Measurements from ENCODE around the gene DEPDC5.
"Not testable (repeated sequence)": the region's sequence is repeated elsewhere in the genome, so short reads cannot be mapped to it uniquely, and the experiment has no call there.

The DEPDC5 gene

GRCh38 chr22:31753634-31754501, at the start of gene DEPDC5:
Gene DEPDC5 (plus strand): TSS chr22:31754019. CDS start chr22:31754922, 903 bp downstream.
- DNase-seq: peak; percentile 94

- DNase-seq: no peak
These were observed 46.3 kb upstream of the DEPDC5 start for GRCh38 chr22:31707519-31707918.

GRCh38 chr22:31711226-31711625, 42.6 kb upstream of the DEPDC5 start:
- not testable (repeated sequence) for DNase-seq

DNA sequence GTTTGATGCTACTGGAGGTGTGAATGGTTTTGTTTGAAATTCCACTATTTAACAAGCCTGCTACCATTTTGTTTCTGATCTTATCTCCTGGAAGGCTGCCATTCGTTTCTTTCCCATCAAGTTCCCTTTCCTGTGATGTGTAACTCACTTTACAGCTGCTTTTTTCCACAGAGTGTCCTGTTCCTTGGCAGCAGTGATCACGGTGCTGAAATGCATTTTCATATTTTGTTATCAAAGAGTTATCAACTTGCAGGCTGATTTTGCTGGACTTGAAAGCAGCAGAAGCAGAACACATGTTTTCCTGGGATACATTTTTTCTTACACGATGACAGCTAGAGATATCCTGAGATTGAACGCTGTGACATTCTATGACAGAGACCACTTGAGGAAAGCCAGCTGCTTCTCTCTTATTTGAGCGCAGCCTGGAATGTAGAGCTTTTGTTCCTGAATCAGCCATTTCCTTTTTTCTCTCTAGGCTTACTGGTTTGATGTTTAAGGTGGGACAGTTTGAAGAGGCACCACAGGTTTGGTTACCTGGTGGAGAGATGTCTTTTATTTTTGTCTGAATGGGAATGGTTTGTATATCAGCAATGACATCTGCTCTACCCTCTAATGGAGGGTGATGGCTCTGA, 38.6 kb upstream of the DEPDC5 start:
- no peak for DNase-seq

DNA sequence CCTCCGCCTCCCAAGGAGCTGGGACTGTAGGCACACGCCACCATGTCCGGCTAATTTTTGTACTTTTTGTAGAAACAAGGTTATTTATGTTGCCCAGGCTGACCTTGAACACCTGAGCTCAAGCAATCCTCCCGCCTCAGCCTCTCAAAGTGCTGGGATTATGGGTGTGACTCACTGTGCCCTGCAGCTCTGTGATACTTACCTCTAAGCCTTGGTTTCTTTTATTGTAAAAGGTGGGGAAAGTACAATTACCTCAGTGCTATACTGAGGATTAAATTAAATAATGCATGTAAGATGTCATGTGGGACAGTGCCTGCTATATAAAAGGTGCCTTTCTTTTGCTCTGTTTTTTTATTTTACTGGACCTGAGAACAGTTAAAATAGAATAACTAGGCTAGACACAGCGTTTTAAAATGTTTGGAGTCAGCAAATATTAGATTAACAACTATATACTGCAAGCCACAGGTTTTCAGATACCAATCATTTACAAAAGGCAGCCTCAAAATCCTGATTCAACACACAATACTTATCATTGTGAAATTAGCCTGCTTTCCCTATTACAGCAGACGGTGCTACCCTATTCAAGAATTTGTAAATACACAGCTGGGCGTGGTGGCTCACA, 33.9 kb upstream of the DEPDC5 start:
- no peak for DNase-seq

GRCh38 chr22:31723723-31724122, 30.1 kb upstream of the DEPDC5 start:
- DNase-seq: no peak

GRCh38 chr22:31726692-31727091, 27.1 kb upstream of the DEPDC5 start:
- DNase-seq: no peak

- DNase-seq: no peak
These were observed 25.0 kb upstream of the DEPDC5 start for GRCh38 chr22:31728857-31729256.

- DNase-seq: no peak
These were observed 23.5 kb upstream of the DEPDC5 start for GRCh38 chr22:31730344-31730711.

GRCh38 chr22:31732089-31732829, 21.6 kb upstream of the DEPDC5 start:
- no peak for DNase-seq

DNA sequence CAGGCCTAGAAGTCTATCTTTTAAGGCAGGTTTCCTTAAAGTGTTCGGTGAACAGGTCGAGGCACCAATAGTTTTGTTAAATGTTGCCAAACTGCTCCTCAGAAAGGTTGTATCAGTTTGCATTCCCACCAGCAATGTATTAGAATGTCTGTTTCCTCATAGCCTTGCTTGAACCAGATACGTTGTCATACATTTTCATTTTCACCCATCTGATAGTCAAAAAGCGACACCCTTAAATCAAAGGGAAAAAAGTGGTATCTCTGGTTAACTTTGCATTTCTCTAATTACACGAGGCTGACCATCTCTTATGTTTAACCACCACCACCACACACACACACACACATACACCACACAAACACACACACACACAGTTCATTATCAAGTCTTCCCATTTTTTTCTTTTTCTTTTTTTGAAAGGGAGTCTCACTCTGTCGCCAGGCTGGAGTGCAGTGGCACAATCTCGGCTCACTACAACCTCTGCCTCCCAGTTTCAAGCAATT, 20.2 kb upstream of the DEPDC5 start:
- no peak for DNase-seq

- no peak for DNase-seq
These were observed 19.3 kb upstream of the DEPDC5 start for GRCh38 chr22:31734512-31734911.

DNA sequence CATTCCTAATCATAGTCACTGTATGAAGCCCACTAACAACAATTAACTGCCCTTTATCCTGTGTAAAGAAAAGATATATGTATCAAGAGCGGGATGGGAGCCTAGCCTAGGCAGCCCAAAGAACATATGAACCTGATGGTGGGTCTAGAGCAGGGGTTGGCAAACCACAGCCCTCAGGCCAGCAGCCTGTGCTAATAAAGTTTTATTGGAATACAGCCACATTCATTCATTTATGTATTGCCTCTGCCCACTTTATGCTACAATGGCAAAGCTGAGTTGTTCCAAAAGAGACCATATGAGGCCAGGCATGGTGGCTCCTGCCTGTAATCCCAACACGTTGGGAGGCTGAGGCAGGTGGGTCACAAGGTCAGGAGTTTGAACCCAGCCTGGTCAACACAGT, 17.4 kb upstream of the DEPDC5 start:
- no peak for DNase-seq

DNA sequence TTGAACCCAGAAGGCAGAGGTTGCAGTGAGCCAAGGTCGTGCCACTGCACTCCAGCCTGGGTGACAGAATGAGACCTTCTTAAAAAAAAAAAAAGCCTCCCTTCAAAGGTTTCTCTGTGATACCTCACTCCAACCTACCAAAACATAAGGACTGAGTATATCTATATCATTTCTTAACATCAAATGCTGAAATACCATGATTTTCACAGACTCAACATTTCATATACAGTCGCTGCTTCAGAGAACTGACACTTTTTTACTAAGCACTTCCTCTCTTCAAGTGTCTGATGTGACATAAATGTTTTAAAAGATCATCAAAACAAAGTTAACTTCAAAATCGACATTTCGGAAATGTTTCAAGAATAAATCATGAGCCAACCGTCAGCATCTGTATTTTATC, 15.9 kb upstream of the DEPDC5 start:
- no peak for DNase-seq

- DNase-seq: no peak
These were observed 15.3 kb upstream of the DEPDC5 start for GRCh38 chr22:31738566-31738965.

GRCh38 chr22:31739795-31740201, 14.0 kb upstream of the DEPDC5 start:
- DNase-seq: no peak

DNA sequence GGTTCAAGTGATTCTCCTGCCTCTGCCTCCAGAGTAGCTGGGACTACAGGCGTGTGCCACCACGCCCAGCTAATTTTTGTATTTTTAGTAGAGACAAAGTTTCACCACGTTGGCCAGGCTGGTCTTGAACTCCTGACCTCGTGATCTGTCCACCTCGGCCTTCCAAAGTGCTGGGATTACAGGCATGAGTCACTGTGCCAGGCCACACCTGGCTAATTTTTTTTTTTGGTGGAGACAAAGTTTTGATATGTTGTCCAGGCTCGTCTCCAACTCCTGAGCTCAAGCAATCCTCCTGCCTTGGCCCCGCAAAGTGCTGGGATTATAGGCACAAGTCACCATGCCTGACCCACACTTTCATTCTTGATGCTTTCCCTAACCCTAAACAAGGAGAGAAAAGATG, 13.5 kb upstream of the DEPDC5 start:
- not testable (repeated sequence) for DNase-seq

- DNase-seq: no peak
These were observed 11.7 kb upstream of the DEPDC5 start for GRCh38 chr22:31742115-31742514.

DNA sequence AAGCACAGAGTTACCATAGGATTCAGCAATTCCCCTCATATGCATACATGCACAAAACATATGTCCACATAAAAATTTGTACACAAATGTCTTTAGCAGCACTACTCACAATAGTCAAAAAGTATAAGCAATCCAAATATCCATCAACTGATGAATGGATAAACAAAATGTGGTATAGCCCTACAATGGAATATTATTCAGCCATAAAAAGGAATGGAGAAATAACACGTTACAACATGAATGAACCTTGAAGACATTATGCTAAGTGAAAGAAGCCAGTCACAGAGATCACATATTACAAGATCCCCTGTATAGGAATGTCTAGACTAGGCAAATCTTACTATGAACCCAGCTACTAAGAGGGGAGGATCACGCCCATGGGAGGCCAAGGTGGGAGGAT, 11.1 kb upstream of the DEPDC5 start:
- DNase-seq: no peak

- DNase-seq: no peak
These were observed 9.9 kb upstream of the DEPDC5 start for GRCh38 chr22:31743871-31744270.

- no peak for DNase-seq
These were observed 6.4 kb upstream of the DEPDC5 start for GRCh38 chr22:31747441-31747840.

- no peak for DNase-seq
These were observed 5.3 kb upstream of the DEPDC5 start for GRCh38 chr22:31748490-31748889.
